Psoas muscle (tissue), 8 donors: ENCODE results near the gene DAAM2. TPM values are rescaled to one million over a fixed set of nuclear protein-coding genes. Genes with fewer than 3 reads are reported as not detected.
A peak's percentile ranks its signal among the peaks of the same experiment; 100 is the strongest.

Experiments
- ATAC-seq, 4 donors: fragments of 200-7000 bp; cut with Tn5 transposase; one replicate each; pipeline ENCODE4 v1.9.1; 2020; ENCODE audit warnings: moderate library complexity in 3 of 4, mild to moderate bottlenecking in 2 of 4
- DNase-seq, 2 donors: peaks; one replicate each; pipeline ENCODE4 v3.0.0-alpha.2; 2020
- H3K27ac ChIP-seq: fragments of 200-600 bp; one replicate; pipeline ENCODE4 v1.8.0; 2022
- H3K27me3 ChIP-seq, 3 donors: fragments of 200-600 bp in 1 of 3; one replicate each; pipeline versions ENCODE4 v1.6.1 to v1.8.0; 2013 to 2022; ENCODE audit warnings: low read length in 2 of 3, mild to moderate bottlenecking in 2 of 3, moderate library complexity in 1 of 3; ENCODE audit not compliant: insufficient read depth in 3 of 3
- H3K36me3 ChIP-seq, 2 donors: fragments of 200-600 bp in 1 of 2; one replicate each; pipeline versions ENCODE4 v1.6.1 to v1.8.0; 2013 to 2022; ENCODE audit warnings: low read depth in 1 of 2, mild to moderate bottlenecking in 1 of 2, moderate library complexity in 1 of 2; ENCODE audit not compliant: insufficient read depth in 1 of 2
- H3K4me1 ChIP-seq: fragments of 200-600 bp; one replicate; pipeline ENCODE4 v1.8.0; 2022
- H3K4me3 ChIP-seq: fragments of 200-600 bp; one replicate; pipeline ENCODE4 v1.8.0; 2022; ENCODE audit warnings: mild to moderate bottlenecking
- H3K9me3 ChIP-seq: fragments of 200-600 bp; one replicate; pipeline ENCODE4 v1.8.0; 2022
- CTCF ChIP-seq: fragments of 200-600 bp; IDR thresholded peaks from one replicate; pipeline ENCODE4 v1.8.0; 2022; ENCODE audit warnings: antibody characterized with exemption
- WGBS, 3 donors: extraction: QIAGEN DNeasy Blood & Tissue Kit; methylation state at CpG; one replicate each; pipeline versions ENCODE4 v1.1.6 to v1.1.7; 2013; 5-methylcytosine and 5-hydroxymethylcytosine counted together
- intact Hi-C, 2 donors: fragments of 100-400 bp; cut with DNase I; formaldehyde crosslinking; loops; one replicate each; pipeline versions ENCODE4 v1.11.0 to v1.14.2; 2022
- polyA plus RNA-seq, 3 donors: library from polyadenylated mRNA; stranded (reverse); fragments of 200-250 nt; gene quantifications; one replicate each; pipeline ENCODE4 v1.2.3, GENCODE V29; 2013
- total RNA-seq, 4 donors: library from RNA; stranded (reverse); fragmentation: NEBNext Ultra II Directional in 2 of 4; extraction: Animal tissue kit (Norgen Biotek cat#: 25700) in 2 of 4; gene quantifications; one replicate each; pipeline versions ENCODE4 v1.2.1 to v1.2.4, GENCODE V29; 2021 to 2023
- donor health status: healthy with polysubstance abuse.
- donor health status: DM: no; HTN: no; CAD: no; lungs with moderate emphysema.
- donor health status: Bipolar disorder and iron deficiency.
- donor health status: healthy.
- donor health status: DM: yes; HTN: yes; CAD: no.
- donor health status: DM: no; HTN: no; CAD: no.
- donor health status: DM: no; HTN: no; CAD: no.
- donor health status: DM: yes; HTN: yes; CAD: no.

DAAM2 gene
- total and polyA plus RNA-seq, 7 donors = 7.0 to 67.1 (median 26.5) TPM

GRCh38 chr6:39904946-39905639, 112.9 kb downstream of the DAAM2 start:
- DNase-seq = no peak
- no peaks in the 10 kb centered on the region for H3K9me3 ChIP-seq
- no peaks in the 10 kb centered on the region for H3K4me1 ChIP-seq
- H3K27ac ChIP-seq = no peak overlapping the region
- H3K4me3 ChIP-seq = no peak overlapping the region
- H3K36me3 ChIP-seq = peaks cover 2 to 82% of the 10 kb centered on the region in 2 donors
- WGBS, 3 donors = 75 to 77% (median 75%) methylated on average over 4 of the region's 4 CpGs
- intact Hi-C loops = no loop called here
- no peak for TF ChIP-seq CTCF
- no peak for ATAC-seq
- no peaks in the 10 kb centered on the region for H3K27me3 ChIP-seq

GRCh38 chr6:39905640-39905975, 113.4 kb downstream of the DAAM2 start:
- no peaks in the 10 kb centered on the region for H3K27me3 ChIP-seq
- H3K9me3 ChIP-seq = no peaks in the 10 kb centered on the region
- DNase-seq (no peak), ATAC-seq (no peak)
- no peak overlapping the region for H3K27ac ChIP-seq
- WGBS, 3 donors = 71% methylated on average over 4 of the region's 4 CpGs
- no peak overlapping the region for H3K4me3 ChIP-seq
- no peaks in the 10 kb centered on the region for H3K4me1 ChIP-seq
- peaks cover 2 to 87% of the 10 kb centered on the region in 2 donors for H3K36me3 ChIP-seq
- intact Hi-C loops = no loop called here
- TF ChIP-seq CTCF = no peak

DNA sequence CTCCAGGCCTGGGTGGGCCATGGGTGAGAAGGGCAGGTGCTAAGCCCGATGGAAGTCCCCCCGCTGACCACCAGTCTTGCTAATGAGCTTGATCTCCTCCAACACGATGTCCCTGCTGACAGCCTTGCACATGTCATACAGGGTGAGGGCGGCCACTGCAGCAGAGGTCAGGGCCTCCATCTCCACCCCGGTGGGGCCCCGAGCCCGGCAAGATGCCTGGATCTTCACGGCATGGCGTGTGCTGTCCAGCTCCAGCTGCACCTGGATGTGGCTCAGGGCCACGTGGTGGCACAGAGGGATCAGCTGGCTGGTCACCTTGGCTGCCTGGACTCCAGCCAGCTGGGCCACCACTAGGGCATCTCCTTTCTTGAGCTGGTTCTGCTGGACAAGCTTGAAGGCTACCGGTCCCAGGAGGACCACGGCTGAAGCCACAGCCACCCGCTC, 114.2 kb downstream of the DAAM2 start:
- H3K9me3 ChIP-seq = no peaks in the 10 kb centered on the region
- intact Hi-C loops = no loop called here
- no peak overlapping the region for H3K27ac ChIP-seq
- H3K27me3 ChIP-seq = no peaks in the 10 kb centered on the region
- DNase-seq = no peak
- peak in 1 of 4 donors; percentile 16 for ATAC-seq
- no peaks in the 10 kb centered on the region for H3K4me1 ChIP-seq
- no peak for TF ChIP-seq CTCF
- peaks cover 2 to 88% of the 10 kb centered on the region in 2 donors for H3K36me3 ChIP-seq
- WGBS, 3 donors = 55 to 81% (median 61%) methylated on average over 13 of the region's 13 CpGs
- no peak overlapping the region for H3K4me3 ChIP-seq

- H3K36me3 ChIP-seq = peaks cover 2 to 94% of the 10 kb centered on the region in 2 donors
- ATAC-seq = no peak
- 93 to 95% (median 94%) methylated on average over 5 of the region's 5 CpGs for WGBS, 3 donors
These were observed 115.8 kb downstream of the DAAM2 start for GRCh38 chr6:39907871-39908575.

More at GRCh38 chr6:39907871-39908575, 115.8 kb downstream of the DAAM2 start:
- Histone ChIP-seq H3K4me3 (no peak overlapping the region), H3K4me1 (no peaks in the 10 kb centered on the region), H3K9me3 (no peaks in the 10 kb centered on the region), H3K27me3 (no peaks in the 10 kb centered on the region), H3K27ac (no peak overlapping the region)
- DNase-seq = no peak
- no peak for TF ChIP-seq CTCF
- intact Hi-C loops = no loop called here
